Coronary artery (tissue), 2 donors: ENCODE results near the gene CNKSR3.
A peak's percentile ranks its signal among the peaks of the same experiment; 100 is the strongest.

Source experiments
- DNase-seq: peaks from one replicate; pipeline ENCODE4 v3.0.0-alpha.2; 2017; ENCODE audit warnings: low spot score
- H3K27ac ChIP-seq, 2 donors: fragments of 200-600 bp; sonication (generic); one replicate each; pipeline ENCODE4 v1.5.1; 2016 to 2019
- H3K4me3 ChIP-seq: fragments of 200-600 bp; sonication (generic); 2 replicates; pipeline ENCODE4 v1.5.1; 2016; ENCODE audit warnings: mild to moderate bottlenecking, moderate library complexity
- TF ChIP-seq, protein P1 (sequence below): fragments of 200-600 bp; sonication (generic); IDR thresholded peaks from one replicate; pipeline ENCODE4 v1.5.1; 2019; ENCODE audit warnings: antibody characterized with exemption

The CNKSR3 gene

GRCh38 chr6:154509421-154510143, 903 bp downstream of the CNKSR3 start:
- peak overlapping the region; percentile 95 to 96 for H3K27ac ChIP-seq
- H3K4me3 ChIP-seq, result peak overlapping the region; percentile 94
- DNase-seq, result peak; percentile 77
- TF ChIP-seq, protein P1, sequence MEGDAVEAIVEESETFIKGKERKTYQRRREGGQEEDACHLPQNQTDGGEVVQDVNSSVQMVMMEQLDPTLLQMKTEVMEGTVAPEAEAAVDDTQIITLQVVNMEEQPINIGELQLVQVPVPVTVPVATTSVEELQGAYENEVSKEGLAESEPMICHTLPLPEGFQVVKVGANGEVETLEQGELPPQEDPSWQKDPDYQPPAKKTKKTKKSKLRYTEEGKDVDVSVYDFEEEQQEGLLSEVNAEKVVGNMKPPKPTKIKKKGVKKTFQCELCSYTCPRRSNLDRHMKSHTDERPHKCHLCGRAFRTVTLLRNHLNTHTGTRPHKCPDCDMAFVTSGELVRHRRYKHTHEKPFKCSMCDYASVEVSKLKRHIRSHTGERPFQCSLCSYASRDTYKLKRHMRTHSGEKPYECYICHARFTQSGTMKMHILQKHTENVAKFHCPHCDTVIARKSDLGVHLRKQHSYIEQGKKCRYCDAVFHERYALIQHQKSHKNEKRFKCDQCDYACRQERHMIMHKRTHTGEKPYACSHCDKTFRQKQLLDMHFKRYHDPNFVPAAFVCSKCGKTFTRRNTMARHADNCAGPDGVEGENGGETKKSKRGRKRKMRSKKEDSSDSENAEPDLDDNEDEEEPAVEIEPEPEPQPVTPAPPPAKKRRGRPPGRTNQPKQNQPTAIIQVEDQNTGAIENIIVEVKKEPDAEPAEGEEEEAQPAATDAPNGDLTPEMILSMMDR, result no peak

GRCh38 chr6:154508573-154509375, 1.7 kb downstream of the CNKSR3 start:
- TF ChIP-seq, protein P1, result no peak
- Histone ChIP-seq H3K4me3 (peak overlapping the region; percentile 94), H3K27ac (peak overlapping the region; percentile 95 to 96)
- DNase-seq, result no peak

DNA sequence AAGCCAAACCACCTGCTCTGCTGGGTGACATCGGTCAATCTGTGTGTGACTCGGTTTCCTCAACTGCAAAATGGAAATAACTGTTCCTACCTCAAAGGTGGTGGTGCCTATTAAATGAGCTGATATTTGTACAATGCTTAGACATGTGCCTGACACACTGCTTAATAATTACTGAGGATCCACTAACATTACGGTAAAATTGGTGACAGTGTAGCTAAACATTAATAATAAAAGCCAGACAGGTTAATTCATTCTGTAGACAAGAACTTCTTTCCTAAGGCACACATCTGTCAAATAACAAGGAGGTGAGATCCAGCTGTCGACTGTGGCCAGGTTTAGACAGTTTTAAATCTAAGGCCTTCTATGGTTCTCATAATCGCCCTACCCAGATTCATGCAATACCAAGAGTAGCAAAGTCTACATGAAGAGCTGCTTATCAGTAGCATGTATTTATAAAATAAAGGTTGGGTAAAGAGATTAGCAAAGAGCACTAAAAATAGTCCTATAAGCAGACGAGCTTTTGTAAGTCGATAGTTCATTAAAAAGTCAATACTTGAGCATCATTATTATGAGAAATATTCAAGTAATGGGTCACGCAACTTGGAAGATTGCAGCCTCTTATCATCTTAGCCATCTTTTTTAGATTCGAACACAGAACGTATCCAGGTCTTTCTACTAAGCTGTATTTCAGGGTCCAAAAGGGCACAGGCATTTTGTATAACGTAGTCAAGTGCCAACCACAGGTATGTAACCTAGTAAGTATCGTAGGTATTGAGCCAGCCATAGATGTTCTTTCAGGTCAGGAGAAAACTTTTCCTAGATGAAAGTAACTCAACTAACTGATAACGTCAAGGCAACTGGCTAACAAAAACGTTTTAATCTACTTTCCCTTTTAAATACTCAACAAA, 3.2 kb downstream of the CNKSR3 start:
- DNase-seq, result no peak
- Histone ChIP-seq H3K4me3 (peak overlapping the region; percentile 94), H3K27ac (no peak overlapping the region)
- TF ChIP-seq, protein P1, result no peak

DNA sequence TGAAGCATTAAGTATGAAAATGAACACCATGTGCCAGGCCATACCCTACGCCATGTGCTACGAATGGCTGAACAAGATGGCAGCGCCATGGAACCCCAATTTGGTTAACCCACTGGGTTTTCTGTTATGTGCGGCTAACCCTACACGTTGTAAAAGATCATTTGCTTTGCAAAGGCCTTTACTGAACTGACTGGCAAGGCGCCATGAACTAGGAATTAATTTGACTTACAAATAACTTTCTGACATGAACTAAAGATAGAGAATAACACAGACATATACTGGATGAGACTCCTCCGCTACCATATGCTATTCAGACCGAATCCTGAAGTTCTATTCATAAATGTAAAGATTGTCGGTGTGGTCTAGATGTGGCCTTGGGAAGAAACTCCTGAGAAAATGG, 3.9 kb downstream of the CNKSR3 start:
- TF ChIP-seq, protein P1, result no peak
- no peak for DNase-seq
- H3K27ac ChIP-seq, result no peak overlapping the region
- no peak overlapping the region for H3K4me3 ChIP-seq

GRCh38 chr6:154506108-154506507, 4.4 kb downstream of the CNKSR3 start:
- DNase-seq, result no peak
- Histone ChIP-seq H3K4me3 (no peak overlapping the region), H3K27ac (no peak overlapping the region)
- TF ChIP-seq, protein P1, result no peak

- no peak overlapping the region for H3K27ac ChIP-seq
- DNase-seq, result no peak
- H3K4me3 ChIP-seq, result no peak overlapping the region
- TF ChIP-seq, protein P1, result no peak
Observed at GRCh38 chr6:154504865-154505449, 5.5 kb downstream of the CNKSR3 start.
